Activated T-cell treated with anti-CD3 and anti-CD28 coated beads, Interleukin-2, amount 50 U/mL, for 48 hours (primary cell): ENCODE results near the gene BEX4.
"Not testable (repeated sequence)": the region's sequence is repeated elsewhere in the genome, so short reads cannot be mapped to it uniquely, and the experiment has no call there.

Experiments
- DNase-seq, 2 experiments: peaks; one replicate each; pipeline ENCODE4 v3.0.0-alpha.2; 2020

Gene BEX4, protein sequence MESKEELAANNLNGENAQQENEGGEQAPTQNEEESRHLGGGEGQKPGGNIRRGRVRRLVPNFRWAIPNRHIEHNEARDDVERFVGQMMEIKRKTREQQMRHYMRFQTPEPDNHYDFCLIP

DNA sequence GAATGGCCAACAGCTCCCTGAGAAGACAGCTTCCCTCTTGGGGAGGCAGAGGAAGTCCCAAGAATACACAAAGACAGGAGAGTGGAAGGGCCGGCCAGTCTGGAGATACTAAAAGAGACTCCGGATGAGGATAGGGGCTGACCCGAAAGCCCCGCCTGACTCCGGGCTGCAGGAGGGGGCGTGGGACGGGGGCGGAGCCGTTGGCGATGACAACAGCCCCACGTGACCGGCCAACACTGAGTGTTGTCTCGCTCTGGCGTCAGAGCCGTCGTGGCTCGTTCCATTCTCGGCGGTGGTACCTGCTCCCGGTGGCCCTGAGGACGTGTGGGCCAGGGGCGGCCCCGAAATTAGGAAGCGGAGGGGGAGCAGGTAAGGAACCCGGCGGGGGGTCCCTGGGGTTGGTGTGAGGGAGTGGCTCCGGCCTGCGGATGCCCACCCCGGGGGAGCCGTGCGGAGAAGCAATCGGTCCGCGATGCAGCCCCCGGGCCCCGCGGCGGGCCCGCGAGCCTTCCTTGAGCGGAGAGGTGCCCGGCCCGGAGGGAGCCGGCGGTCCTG is at the start of gene BEX4:
Gene BEX4, plus strand, starts transcription at position 239 of the 555 bp plus-strand sequence. CDS start 1,046 bp downstream, outside the sequence.
- DNase-seq: peak; percentile 85 to 87

- DNase-seq: no peak
Measured at GRCh38 chrX:103170216-103170615, 44.7 kb upstream of the BEX4 start.

GRCh38 chrX:103171353-103171752 is 43.6 kb upstream of the BEX4 start:
- DNase-seq: no peak

GRCh38 chrX:103175256-103175655 is 39.7 kb upstream of the BEX4 start:
- not testable (repeated sequence) for DNase-seq

- peak; percentile 74 to 75 for DNase-seq
Measured at GRCh38 chrX:103175944-103176753, 38.8 kb upstream of the BEX4 start.

DNA sequence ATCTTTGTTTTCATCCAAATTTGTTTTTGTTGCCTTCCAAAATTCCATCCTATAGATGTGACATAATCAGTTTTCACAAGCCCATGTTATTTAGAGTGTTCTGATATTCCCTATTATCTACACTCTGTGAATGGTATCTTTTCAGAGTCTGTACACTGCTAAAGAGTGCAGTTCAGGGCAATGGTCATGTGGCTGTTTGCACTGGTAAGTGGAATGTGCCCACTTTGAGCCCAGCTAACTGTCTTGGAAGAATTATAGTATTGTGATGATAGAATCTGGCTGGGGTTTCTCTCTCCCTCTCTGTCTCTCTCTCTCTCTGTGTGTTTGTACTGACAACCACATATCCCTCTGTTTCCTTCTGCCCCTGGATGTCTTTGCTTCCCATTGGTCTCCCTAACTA is 37.4 kb upstream of the BEX4 start:
- no peak for DNase-seq

DNA sequence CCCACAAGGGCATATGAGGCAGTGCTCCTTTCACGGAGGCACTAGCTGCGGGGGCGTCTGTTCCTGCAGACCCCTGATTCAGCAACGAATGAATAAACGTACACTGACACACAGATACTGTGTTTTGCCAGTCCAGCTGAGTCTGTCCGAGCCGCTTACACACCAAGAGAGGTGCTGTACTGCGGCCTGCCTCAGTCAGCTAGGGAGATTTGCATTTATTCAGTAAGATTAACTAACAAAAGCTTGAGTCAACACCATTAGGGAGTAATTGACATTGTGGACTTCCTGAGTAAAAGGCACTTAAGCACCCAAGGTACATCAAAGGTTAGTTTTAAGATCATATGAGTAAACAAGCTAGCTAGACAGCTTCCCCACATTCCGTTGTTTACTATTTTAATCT is 31.0 kb upstream of the BEX4 start:
- DNase-seq: no peak

GRCh38 chrX:103187953-103188475 is 26.9 kb upstream of the BEX4 start:
- no peak for DNase-seq

- DNase-seq: no peak
Measured at GRCh38 chrX:103197721-103198306, 17.1 kb upstream of the BEX4 start.

GRCh38 chrX:103198668-103199067 is 16.2 kb upstream of the BEX4 start:
- not testable (repeated sequence) for DNase-seq

DNA sequence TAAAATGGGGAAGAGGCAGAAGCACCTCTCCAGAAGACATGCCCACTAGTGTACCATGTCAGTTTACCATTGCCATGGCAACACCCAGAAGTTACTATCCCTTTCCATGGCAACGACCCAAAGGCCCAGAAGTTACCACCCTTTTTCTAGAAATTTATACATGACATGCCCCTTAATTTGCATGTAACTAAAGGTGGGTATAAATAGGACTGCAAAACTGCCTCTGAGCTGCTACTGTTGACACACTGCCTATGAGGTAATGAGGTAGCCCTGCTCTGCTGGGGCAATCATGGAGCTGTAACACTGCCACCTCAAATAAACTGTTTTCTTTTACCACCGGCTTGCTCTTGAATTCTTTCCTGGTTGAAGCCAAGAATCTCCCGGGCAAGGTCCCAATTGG is 13.9 kb upstream of the BEX4 start:
- no peak for DNase-seq

DNA sequence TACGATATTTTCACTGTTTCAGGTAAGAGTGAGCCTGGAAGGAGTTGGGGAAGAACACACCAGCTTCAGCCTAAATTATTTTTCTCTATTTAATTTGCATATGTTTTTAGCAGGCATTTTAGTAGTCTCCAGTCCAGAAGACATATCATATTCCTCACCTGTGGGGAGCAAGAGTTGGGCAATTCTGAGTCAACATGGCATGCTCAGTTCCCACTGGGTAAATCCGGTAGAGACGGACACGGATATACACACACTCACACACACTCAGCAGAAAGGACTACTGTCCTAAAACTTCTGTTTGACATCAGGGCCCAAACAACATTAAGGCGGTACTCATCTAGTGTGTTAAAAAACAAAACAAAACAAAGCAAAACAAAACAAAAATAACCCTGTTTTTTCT is 4.9 kb upstream of the BEX4 start:
- no peak for DNase-seq

- DNase-seq: peak; percentile 34 to 38
Measured at GRCh38 chrX:103211012-103211715, 3.7 kb upstream of the BEX4 start.

GRCh38 chrX:103212749-103213457 is 2.0 kb upstream of the BEX4 start:
- DNase-seq: no peak

DNA sequence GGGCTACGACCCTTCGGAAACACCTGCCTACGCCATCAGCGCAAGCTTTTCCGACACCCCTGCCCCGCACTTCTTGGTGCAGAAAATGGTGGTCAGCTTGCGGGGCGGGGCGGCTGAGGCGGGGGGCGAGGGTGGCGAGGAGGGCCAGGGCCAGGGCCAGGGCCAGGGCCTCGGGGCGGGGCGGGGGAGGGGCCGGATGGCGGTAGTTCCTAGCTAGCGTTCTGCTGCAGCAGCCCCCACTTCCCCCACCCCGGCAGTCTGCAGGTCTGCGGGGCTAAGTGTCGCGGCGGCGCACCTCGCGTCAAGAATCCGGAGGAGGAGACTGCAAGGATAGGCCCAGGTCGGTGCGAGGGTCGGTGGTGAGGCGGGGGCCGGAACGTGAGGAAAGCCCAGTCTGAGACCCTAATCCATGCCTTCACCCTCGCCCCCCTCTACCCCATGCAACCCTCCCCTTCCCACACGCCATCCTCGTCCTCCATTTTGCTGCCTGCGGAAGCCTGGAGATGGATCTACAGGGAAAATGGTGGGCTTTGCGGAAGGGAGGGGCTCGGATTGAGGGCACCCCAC is 600 bp downstream of the BEX4 start:
- peak; percentile 27 to 32 for DNase-seq

DNA sequence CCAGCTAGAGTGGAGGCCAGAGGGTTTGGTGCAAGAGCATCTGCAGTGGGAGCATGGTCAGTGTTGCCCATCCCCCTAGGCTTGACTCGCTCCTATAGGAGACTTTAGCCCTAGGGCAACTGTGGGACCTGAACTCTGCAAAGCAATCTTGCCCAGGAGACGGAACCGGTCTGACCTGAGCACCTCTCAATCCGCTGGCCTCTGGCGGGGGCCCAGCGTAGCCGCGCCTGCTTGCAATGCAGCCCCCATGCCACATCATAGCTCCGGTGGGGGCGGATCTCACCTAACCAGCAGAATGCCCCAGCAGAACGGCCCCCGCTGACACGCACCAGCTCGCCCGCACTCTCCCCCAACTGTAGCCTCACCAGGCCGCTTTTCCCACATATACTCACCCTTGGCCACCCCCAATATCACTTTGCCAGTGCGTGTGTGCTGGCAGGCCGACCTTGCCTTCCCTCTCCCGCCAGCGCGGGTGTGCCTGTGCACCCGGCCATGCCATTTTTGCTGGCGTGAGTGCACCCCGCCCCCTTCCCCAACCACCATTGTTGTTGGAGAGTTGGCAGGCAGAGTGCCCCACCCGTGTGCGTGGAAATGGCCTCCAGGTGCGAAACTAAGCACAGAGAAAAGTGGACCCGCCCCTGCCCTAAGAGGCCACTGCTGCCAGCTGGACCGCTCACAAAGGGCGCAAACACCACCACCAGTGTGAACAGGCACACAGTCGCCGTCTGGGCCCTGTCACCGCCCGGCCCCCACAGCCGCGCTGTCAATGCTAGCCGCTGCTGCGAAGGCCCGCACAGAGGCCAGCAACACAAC is 5.8 kb downstream of the BEX4 start:
- DNase-seq: no peak

DNA sequence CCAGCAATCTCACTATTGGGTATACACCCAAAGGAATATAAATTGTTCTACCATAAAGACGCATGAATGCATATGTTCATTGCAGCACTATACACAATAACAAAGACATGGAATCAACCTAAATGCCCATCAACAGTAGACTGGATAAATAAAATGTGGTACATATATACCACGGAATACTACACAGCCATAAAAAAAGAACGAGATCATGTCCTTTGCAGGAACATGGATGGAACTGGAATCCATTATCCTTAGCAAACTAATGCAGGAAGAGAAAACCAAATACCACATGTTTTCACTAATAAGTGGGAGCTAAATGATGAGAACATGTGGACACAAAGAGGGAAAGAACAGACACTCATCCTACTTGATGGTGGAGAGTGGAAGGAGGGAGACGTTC is 11.0 kb downstream of the BEX4 start:
- DNase-seq: not testable (repeated sequence)

DNA sequence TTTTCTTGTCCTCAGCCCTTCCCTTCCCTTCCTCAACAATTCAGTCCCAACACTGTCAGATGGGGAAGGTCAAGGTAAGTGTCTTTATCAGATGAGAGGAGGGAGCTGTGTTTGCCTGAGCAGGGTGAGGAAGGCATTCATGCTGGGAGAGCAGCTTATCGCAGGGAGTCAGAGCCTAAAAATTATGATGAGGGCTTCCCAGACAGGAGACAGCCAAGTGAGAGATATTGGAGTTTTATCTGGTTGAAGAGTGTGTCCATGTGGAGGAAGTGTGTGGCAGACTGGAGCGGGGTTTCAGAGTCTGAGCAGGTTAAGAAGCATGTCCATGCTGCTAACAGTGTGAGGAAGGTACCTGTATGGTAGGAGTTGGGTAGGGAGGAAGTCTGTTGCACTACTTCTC is 18.4 kb downstream of the BEX4 start:
- no peak for DNase-seq

DNA sequence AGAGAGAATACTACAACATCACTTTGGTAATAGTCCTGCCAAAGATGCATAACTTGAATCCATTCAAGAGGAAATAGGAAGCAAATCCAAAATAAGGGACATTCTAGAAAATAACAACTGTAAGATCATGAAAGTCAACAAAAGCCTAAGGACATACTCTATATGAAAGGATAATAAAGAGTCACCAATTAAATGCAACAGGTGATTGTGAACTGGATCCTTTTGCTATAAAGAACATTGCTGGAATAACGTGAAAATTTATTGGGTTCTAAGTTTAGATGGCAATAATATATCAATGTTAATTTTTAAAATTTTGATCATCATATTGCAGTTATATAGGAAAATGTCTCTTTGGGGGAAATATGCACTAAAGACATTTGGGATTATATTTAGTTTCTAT is 20.0 kb downstream of the BEX4 start:
- DNase-seq: no peak

DNA sequence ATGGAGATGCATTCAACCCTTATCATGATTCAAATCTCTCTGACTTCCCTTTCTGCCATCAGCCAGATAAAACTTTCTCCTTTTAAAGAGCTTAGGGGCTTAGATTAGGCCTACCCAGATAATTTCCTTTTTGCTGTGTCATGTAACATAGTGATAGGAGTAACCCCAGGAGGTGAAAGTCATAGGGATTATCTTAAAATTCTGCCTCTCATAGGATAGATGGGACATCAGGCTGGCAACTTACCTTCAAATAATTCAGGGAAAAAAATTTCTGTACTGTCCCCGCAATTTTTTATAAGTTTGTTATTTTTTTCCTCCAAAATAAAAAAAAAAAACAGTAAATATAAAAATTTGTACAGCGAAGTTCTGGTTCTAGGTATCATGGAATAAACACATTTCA is 20.7 kb downstream of the BEX4 start:
- DNase-seq: not testable (repeated sequence)

- no peak for DNase-seq
Measured at GRCh38 chrX:103236296-103236695, 21.4 kb downstream of the BEX4 start.
